HL-60 (cell line): ENCODE data around the gene LTB4R.
A peak's percentile ranks its signal among the peaks of the same experiment; 100 is the strongest.
"Not testable (repeated sequence)": the region's sequence is repeated elsewhere in the genome, so short reads cannot be mapped to it uniquely, and the experiment has no call there.

Source experiments
- DNase-seq, 2 experiments: peaks; one replicate each; pipeline ENCODE4 v3.0.0-alpha.2; 2010 to 2020; ENCODE audit warnings: low read depth in 1 of 2, low spot score in 1 of 2
- H3K27ac ChIP-seq: fragments of 250-450 bp; sonication (Bioruptor Pico); replicated peaks from 2 replicates; pipeline ENCODE4 v1.5.1; 2020; ENCODE audit warnings: mild to moderate bottlenecking, moderate library complexity
- H3K27me3 ChIP-seq: fragments of 250-450 bp; sonication (Bioruptor Pico); 2 replicates; pipeline ENCODE4 v1.5.1; 2021; ENCODE audit warnings: mild to moderate bottlenecking, moderate library complexity; ENCODE audit not compliant: insufficient read depth, poor library complexity, severe bottlenecking
- H3K4me3 ChIP-seq: replicated peaks from 2 replicates; pipeline ENCODE4 v1.5.1; 2011; ENCODE audit warnings: mild to moderate bottlenecking, control low read depth, low read length; ENCODE audit not compliant: insufficient read depth
- GABPA ChIP-seq: IDR thresholded peaks from 2 replicates; pipeline ENCODE4 v1.6.1; 2012; ENCODE audit warnings: low read depth
- POLR2AphosphoS5 ChIP-seq: IDR thresholded peaks from 2 replicates; pipeline ENCODE4 v1.6.1; 2012; ENCODE audit warnings: low read depth
- SPI1 ChIP-seq: IDR thresholded peaks from 2 replicates; pipeline ENCODE4 v1.6.1; 2012; ENCODE audit warnings: low read depth, mild to moderate bottlenecking, borderline replicate concordance
- TF ChIP-seq, protein P1 (sequence below): IDR thresholded peaks from 2 replicates; pipeline ENCODE4 v1.6.1; 2012; ENCODE audit warnings: low read depth; ENCODE audit not compliant: insufficient replicate concordance
- TF ChIP-seq, protein P2 (sequence below): IDR thresholded peaks from one replicate; pipeline ENCODE4 v1.5.1; 2011; ENCODE audit warnings: low read length, control low read depth, inconsistent platforms; ENCODE audit not compliant: insufficient read depth

Gene LTB4R

DNA sequence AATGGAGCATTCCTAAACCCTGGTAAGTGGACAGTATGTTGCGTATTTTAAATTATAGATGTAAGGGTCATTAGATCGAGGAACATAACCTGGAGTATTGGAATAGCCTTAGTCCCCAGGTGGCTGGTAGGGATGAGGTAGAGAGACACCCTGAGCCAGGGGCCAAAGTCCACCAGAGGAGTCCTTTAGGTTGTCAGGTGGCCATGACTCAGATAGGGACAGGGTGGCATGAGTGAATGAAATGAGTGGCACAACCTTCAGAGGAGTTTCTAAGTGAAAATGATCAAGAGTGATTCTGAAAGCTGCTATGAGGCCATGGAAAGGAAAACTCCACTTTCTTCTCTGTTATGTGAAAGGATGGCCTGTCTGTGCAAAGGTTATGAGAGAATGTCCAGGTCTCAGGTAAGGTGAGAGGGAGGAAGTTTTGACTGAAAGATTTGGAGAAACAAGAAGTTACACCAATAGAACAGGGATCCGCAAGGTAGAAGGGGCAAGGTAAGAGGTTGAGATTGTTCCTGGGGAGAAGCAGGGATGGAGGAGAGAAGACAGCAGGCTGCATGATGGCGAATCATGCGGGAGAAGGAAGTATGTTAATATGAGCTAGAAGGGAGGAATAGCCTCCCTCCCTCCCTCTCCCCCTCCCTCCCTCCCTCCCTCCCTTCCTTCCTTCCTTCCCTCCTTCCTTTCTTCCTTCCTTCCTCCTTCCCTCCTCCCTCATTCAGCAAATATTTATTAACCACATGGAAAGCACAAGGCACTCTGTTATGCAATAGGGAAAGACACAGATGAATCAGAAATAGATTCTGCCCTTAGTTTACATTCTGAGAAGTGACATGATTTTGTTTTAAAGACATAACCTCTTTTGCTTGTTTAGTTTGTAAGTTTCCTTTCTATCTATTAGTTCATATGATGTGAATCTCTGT, 42.5 kb downstream of the LTB4R start:
- peak in 1 of 2 experiments; percentile 38 for DNase-seq
- Histone ChIP-seq H3K27me3 (no peaks in the 10 kb centered on the region), H3K4me3 (no peak overlapping the region), H3K27ac (no peak overlapping the region)
- TF ChIP-seq GABPA (no peak), SPI1 (no peak), POLR2AphosphoS5 (no peak)
- TF ChIP-seq, protein P1, sequence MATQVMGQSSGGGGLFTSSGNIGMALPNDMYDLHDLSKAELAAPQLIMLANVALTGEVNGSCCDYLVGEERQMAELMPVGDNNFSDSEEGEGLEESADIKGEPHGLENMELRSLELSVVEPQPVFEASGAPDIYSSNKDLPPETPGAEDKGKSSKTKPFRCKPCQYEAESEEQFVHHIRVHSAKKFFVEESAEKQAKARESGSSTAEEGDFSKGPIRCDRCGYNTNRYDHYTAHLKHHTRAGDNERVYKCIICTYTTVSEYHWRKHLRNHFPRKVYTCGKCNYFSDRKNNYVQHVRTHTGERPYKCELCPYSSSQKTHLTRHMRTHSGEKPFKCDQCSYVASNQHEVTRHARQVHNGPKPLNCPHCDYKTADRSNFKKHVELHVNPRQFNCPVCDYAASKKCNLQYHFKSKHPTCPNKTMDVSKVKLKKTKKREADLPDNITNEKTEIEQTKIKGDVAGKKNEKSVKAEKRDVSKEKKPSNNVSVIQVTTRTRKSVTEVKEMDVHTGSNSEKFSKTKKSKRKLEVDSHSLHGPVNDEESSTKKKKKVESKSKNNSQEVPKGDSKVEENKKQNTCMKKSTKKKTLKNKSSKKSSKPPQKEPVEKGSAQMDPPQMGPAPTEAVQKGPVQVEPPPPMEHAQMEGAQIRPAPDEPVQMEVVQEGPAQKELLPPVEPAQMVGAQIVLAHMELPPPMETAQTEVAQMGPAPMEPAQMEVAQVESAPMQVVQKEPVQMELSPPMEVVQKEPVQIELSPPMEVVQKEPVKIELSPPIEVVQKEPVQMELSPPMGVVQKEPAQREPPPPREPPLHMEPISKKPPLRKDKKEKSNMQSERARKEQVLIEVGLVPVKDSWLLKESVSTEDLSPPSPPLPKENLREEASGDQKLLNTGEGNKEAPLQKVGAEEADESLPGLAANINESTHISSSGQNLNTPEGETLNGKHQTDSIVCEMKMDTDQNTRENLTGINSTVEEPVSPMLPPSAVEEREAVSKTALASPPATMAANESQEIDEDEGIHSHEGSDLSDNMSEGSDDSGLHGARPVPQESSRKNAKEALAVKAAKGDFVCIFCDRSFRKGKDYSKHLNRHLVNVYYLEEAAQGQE: no peak
- TF ChIP-seq, protein P2, sequence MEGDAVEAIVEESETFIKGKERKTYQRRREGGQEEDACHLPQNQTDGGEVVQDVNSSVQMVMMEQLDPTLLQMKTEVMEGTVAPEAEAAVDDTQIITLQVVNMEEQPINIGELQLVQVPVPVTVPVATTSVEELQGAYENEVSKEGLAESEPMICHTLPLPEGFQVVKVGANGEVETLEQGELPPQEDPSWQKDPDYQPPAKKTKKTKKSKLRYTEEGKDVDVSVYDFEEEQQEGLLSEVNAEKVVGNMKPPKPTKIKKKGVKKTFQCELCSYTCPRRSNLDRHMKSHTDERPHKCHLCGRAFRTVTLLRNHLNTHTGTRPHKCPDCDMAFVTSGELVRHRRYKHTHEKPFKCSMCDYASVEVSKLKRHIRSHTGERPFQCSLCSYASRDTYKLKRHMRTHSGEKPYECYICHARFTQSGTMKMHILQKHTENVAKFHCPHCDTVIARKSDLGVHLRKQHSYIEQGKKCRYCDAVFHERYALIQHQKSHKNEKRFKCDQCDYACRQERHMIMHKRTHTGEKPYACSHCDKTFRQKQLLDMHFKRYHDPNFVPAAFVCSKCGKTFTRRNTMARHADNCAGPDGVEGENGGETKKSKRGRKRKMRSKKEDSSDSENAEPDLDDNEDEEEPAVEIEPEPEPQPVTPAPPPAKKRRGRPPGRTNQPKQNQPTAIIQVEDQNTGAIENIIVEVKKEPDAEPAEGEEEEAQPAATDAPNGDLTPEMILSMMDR: no peak

DNA sequence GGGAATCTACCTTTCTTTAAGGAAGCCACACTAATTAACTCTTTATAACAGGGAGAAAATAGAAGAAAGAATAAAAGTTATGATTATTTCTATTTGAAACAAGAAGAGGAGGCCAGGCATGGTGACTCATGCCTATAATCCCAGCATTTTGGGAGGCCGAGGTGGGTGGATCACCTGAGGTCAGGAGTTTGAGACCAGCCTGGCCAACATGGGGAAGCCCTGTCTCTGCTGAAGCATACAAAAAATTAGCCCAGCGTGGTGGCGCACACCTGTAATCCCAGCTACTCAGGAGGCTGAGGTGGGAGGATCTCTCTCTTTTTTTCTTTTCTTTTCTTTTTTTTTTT, 43.2 kb downstream of the LTB4R start:
- not testable (repeated sequence) for H3K27me3 ChIP-seq, H3K4me3 ChIP-seq, DNase-seq, H3K27ac ChIP-seq

DNA sequence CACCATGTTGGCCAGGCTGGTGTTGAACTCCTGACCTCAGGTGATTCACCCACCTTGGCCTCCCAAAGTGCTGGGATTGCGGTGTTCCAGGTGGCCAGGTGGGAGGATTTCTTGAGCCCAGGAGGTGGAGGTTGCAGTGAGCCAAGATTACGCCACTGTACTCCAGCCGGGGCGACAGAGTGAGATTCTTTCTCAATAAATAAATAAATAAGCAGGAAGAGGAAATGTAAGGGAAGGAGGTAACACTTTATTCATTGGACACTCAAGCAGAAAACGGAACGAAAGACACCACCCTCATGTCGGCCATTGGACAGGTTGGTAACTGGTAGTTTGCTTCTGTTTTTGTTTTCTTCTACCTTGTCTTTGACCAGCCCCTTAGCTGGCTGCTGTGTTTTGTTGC, 43.7 kb downstream of the LTB4R start:
- no peaks in the 10 kb centered on the region for H3K27me3 ChIP-seq
- no peak for DNase-seq
- no peak for TF ChIP-seq GABPA
- TF ChIP-seq SPI1: no peak
- TF ChIP-seq, protein P1: no peak
- no peak for TF ChIP-seq POLR2AphosphoS5
- TF ChIP-seq, protein P2: no peak
- no peak overlapping the region for H3K4me3 ChIP-seq
- H3K27ac ChIP-seq: no peak overlapping the region

DNA sequence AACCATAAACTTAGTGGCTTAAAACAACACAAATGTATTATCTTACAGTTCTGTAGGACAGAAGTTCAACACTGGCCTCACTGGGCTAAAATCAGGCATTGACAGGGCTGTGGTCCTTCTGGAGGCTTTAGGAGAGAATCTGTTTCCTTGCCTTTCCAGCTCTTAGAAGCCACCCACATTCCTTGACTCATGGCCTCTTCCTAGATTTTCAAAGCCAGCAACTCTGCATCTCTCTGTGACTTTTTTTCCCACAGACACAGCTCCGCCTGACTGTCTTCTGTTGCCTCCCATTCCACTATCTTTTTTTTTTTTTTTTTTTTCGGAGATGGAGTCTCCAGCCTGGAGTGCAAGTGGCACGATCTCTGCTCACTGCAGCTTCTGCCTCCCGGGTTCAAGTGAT, 44.9 kb downstream of the LTB4R start:
- DNase-seq: no peak
- TF ChIP-seq POLR2AphosphoS5: no peak
- TF ChIP-seq SPI1: no peak
- TF ChIP-seq GABPA: no peak
- TF ChIP-seq, protein P1: no peak
- TF ChIP-seq, protein P2: no peak
- Histone ChIP-seq H3K4me3 (no peak overlapping the region), H3K27ac (no peak overlapping the region), H3K27me3 (no peaks in the 10 kb centered on the region)
